ENCODE data around the gene VN1R5. TPM values are rescaled to one million over a fixed set of nuclear protein-coding genes. Genes with fewer than 3 reads are reported as not detected.

Gene VN1R5
- total RNA-seq, 4 donors from 2014 or later = not detected

DNA sequence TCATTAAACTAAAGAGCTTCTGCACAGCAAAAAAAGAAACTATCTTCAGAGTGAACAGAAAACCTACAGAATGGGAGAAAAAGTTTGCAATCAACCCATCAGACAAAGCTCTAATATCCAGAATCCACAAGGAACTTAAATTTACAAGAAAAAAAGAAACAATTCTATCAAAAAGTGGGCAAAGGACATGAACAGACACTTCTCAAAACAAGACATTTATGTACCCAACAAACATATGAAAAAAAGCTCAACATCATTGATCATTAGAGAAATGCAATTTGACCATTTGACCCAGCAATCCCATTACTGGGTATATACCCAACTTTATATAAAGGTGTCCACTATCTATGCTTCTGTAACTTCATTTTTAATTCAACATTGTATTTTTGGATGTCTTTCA, 31.1 kb upstream of the VN1R5 start:
- Histone ChIP-seq H3K9me3 (peaks cover 0 to 36% (median 0%) of the 10 kb centered on the region in 3 donors), H3K27ac (no peak overlapping the region), H3K4me3 (no peak overlapping the region), H3K36me3 (no peaks in the 10 kb centered on the region), H3K4me1 (no peaks in the 10 kb centered on the region), H3K27me3 (no peaks in the 10 kb centered on the region)
- ATAC-seq = no peak
- TF ChIP-seq POLR2A (IDR thresholded peaks at IDR 0.05) (no peak), POLR2AphosphoS5 (IDR thresholded peaks at IDR 0.05) (no peak), EP300 (IDR thresholded peaks at IDR 0.05) (no peak)
- TF ChIP-seq, protein P1, sequence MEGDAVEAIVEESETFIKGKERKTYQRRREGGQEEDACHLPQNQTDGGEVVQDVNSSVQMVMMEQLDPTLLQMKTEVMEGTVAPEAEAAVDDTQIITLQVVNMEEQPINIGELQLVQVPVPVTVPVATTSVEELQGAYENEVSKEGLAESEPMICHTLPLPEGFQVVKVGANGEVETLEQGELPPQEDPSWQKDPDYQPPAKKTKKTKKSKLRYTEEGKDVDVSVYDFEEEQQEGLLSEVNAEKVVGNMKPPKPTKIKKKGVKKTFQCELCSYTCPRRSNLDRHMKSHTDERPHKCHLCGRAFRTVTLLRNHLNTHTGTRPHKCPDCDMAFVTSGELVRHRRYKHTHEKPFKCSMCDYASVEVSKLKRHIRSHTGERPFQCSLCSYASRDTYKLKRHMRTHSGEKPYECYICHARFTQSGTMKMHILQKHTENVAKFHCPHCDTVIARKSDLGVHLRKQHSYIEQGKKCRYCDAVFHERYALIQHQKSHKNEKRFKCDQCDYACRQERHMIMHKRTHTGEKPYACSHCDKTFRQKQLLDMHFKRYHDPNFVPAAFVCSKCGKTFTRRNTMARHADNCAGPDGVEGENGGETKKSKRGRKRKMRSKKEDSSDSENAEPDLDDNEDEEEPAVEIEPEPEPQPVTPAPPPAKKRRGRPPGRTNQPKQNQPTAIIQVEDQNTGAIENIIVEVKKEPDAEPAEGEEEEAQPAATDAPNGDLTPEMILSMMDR (IDR thresholded peaks at IDR 0.05) = no peak

DNA sequence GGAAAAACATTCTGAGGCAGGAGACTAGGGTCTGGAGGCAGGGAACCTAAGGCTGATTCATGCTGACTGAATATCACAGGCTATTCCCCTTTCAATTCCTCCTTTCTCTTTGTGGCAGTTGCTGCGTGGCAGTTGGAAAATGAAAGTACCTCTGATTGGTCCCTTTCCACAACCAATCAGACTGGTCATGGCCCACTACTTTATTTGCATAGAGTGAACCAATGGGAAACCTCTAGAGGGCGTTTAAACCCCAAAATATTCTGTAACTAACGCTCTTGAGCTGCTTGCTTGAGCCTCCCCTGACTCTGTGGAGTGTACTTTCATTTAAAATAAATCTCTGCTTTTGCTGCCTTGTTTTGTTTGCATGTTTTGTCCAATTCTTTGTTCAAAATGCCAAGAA, 27.7 kb upstream of the VN1R5 start:
- WGBS, 2 donors (ENCODE audit: low coverage in 1 of 2) = 25 to 61% methylated on average over 3 of the region's 3 CpGs
- Histone ChIP-seq H3K36me3 (no peaks in the 10 kb centered on the region), H3K4me3 (no peak overlapping the region), H3K9me3 (peaks cover 0 to 36% (median 0%) of the 10 kb centered on the region in 3 donors), H3K27me3 (no peaks in the 10 kb centered on the region), H3K27ac (no peak overlapping the region), H3K4me1 (no peaks in the 10 kb centered on the region)
- no peak for TF ChIP-seq EP300 (IDR thresholded peaks at IDR 0.05)
- no peak for TF ChIP-seq POLR2A (IDR thresholded peaks at IDR 0.05)
- TF ChIP-seq, protein P1 (IDR thresholded peaks at IDR 0.05) = no peak
- TF ChIP-seq POLR2AphosphoS5 (IDR thresholded peaks at IDR 0.05) = no peak
- no peak for ATAC-seq

DNA sequence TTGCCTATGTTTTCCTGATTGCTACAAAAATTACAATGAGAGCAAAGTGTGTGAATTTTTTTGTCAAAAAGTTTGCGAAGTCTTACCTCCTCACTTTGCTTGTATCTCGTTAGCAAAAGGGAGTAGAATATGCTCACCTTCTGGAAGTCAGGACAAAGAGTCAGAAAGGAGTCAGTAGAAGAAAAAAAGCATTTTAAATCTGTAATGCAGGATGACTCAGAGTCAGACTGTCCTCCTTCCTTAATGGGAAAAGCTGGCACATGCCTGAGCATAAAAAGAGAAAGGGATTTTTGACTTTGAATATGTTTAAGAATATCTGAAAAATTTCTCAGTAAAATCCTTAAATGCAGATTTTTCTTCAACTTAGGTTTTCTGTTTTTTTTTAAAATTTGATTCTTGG, 14.2 kb upstream of the VN1R5 start:
- TF ChIP-seq, protein P1 (IDR thresholded peaks at IDR 0.05) = no peak
- TF ChIP-seq POLR2AphosphoS5 (IDR thresholded peaks at IDR 0.05) (no peak), EP300 (IDR thresholded peaks at IDR 0.05) (no peak), POLR2A (IDR thresholded peaks at IDR 0.05) (no peak)
- H3K36me3 ChIP-seq = no peaks in the 10 kb centered on the region
- no peak overlapping the region for H3K27ac ChIP-seq
- no peaks in the 10 kb centered on the region for H3K4me1 ChIP-seq
- no peak overlapping the region for H3K4me3 ChIP-seq
- no peak for ATAC-seq
- H3K27me3 ChIP-seq = no peaks in the 10 kb centered on the region
- 71 to 82% methylated on average over 2 of the region's 2 CpGs for WGBS, 2 donors (ENCODE audit: low coverage in 1 of 2)
- H3K9me3 ChIP-seq = peaks cover 0 to 15% (median 0%) of the 10 kb centered on the region in 3 donors

DNA sequence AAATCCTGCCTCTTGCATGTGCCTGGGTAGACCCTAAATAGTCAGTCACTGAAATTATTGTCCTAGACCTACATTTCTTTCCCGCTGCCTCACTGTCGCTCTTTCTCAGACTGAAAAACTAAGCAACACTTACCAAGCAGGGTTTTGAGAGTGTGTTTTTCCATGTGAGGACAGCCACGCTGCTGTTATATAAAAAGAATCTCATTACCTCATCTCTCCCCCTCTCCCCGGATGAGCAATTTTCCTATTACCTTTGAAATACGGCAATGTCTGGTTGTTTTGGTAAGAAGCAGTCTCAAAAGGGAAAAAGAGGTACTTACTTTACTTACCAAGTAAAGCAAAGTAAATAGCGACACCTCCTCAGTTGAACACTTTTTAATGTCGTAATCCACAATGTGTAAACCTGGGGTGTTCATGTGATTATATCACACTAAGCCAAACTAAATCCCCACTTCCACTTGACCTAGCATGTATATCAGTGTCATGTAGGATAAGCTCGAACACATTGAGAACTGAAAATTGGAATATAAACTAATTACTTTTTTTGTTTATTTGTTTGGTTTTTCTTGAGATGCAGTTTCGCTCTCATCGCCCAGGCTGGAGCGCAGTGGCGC, 12.2 kb upstream of the VN1R5 start:
- no peak for ATAC-seq
- TF ChIP-seq, protein P1 (IDR thresholded peaks at IDR 0.05) = no peak
- TF ChIP-seq POLR2A (IDR thresholded peaks at IDR 0.05) (no peak), POLR2AphosphoS5 (IDR thresholded peaks at IDR 0.05) (no peak), EP300 (IDR thresholded peaks at IDR 0.05) (no peak)
- 83 to 84% methylated on average over 8 to 11 of the region's 12 CpGs for WGBS, 2 donors (ENCODE audit: low coverage in 1 of 2)
- H3K4me3 ChIP-seq = no peak overlapping the region
- no peak overlapping the region for H3K27ac ChIP-seq
- H3K4me1 ChIP-seq = no peaks in the 10 kb centered on the region
- H3K36me3 ChIP-seq = no peaks in the 10 kb centered on the region
- H3K9me3 ChIP-seq = peaks cover 0 to 27% (median 0%) of the 10 kb centered on the region in 3 donors
- no peaks in the 10 kb centered on the region for H3K27me3 ChIP-seq

DNA sequence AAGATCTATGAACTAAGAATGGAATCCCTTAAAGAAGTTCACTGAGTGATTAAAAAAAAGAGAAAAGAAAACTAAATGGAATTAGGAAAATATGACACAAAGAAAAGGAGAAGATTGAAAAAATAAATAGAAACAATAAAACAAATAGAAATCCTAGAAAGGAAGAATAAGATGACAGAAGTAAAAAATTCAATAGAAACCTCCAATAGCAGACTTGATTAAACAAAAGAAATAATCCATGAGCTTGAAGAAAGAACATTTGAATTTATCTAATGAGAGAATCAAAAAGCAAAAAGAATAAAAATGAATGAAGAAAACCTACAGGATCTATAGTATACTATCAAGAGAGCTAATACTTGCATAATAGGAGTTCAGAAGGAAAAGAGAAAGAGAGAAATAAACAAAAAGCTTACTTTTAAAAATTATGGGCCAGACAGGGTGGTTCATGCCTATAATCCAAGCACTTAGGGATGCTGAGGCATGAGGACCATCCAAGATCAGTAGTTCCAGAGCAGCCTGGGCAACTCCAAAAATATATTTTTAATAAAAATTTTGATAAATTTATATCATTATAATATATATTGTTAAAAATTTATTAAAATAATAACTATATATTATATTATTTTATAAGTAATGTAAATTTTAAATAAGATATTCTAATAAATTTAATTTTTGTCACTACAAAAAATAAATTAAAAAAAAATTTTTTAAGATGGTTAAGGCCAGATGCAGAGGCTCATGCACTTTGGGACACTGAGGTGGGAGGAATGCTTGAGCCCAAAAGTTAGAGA, 9.4 kb upstream of the VN1R5 start:
- Histone ChIP-seq H3K9me3 (peaks cover 0 to 27% (median 0%) of the 10 kb centered on the region in 3 donors), H3K27ac (no peak overlapping the region), H3K36me3 (no peaks in the 10 kb centered on the region), H3K4me3 (no peak overlapping the region), H3K27me3 (no peaks in the 10 kb centered on the region), H3K4me1 (no peaks in the 10 kb centered on the region)
- TF ChIP-seq EP300 (IDR thresholded peaks at IDR 0.05) = no peak
- TF ChIP-seq, protein P1 (IDR thresholded peaks at IDR 0.05) = no peak
- TF ChIP-seq POLR2A (IDR thresholded peaks at IDR 0.05) = no peak
- no peak for TF ChIP-seq POLR2AphosphoS5 (IDR thresholded peaks at IDR 0.05)
- ATAC-seq = no peak
